NB4 (cell line): ENCODE results near the gene TLL2.
A peak's percentile ranks its signal among the peaks of the same experiment; 100 is the strongest.

Experiments
- DNase-seq: peaks from one replicate; pipeline ENCODE4 v3.0.0; 2010; ENCODE audit warnings: low read depth
- H3K4me3 ChIP-seq: one replicate; pipeline ENCODE4 v1.5.1; 2011; ENCODE audit warnings: mild to moderate bottlenecking, low read depth, low read length, moderate library complexity
- CTCF ChIP-seq: IDR thresholded peaks from one replicate; pipeline ENCODE4 v1.5.1; 2012; ENCODE audit warnings: low read depth, low read length
- MAX ChIP-seq: IDR thresholded peaks from 2 replicates; pipeline ENCODE4 v1.6.1; 2011; ENCODE audit warnings: low read depth, low read length
- MYC ChIP-seq: IDR thresholded peaks from 2 replicates; pipeline ENCODE4 v1.6.1; 2011; ENCODE audit warnings: low read depth, low read length
- POLR2A ChIP-seq: IDR thresholded peaks from 2 replicates; pipeline ENCODE4 v1.6.1; 2011; ENCODE audit warnings: mild to moderate bottlenecking; ENCODE audit not compliant: insufficient read length; ENCODE audit errors: extremely low read depth

TLL2 gene

GRCh38 chr10:96473866-96474265 is 39.9 kb downstream of the TLL2 start:
- TF ChIP-seq MAX (no peak), MYC (no peak), POLR2A (no peak), CTCF (no peak)
- DNase-seq, result no peak
- H3K4me3 ChIP-seq, result no peak overlapping the region

GRCh38 chr10:96470116-96470743 is 43.5 kb downstream of the TLL2 start:
- peak; percentile 60 for DNase-seq
- no peak overlapping the region for H3K4me3 ChIP-seq
- TF ChIP-seq POLR2A (no peak), MAX (peak; percentile 93), MYC (peak; percentile 65), CTCF (peak; percentile 79)

- DNase-seq, result no peak
- TF ChIP-seq CTCF, result no peak
- H3K4me3 ChIP-seq, result no peak overlapping the region
Measured at GRCh38 chr10:96468845-96469244, 44.9 kb downstream of the TLL2 start.

GRCh38 chr10:96465599-96465998 is 48.1 kb downstream of the TLL2 start:
- no peak for DNase-seq
- TF ChIP-seq MAX (no peak), CTCF (no peak), MYC (no peak), POLR2A (no peak)
- H3K4me3 ChIP-seq, result no peak overlapping the region

- H3K4me3 ChIP-seq, result no peak overlapping the region
- no peak for TF ChIP-seq MAX
- TF ChIP-seq CTCF, result no peak
- no peak for TF ChIP-seq POLR2A
- no peak for TF ChIP-seq MYC
- no peak for DNase-seq
Measured at GRCh38 chr10:96463562-96463961, 50.2 kb downstream of the TLL2 start.

GRCh38 chr10:96462606-96463151 is 51.0 kb downstream of the TLL2 start:
- no peak for DNase-seq
- TF ChIP-seq MYC (no peak), POLR2A (no peak), MAX (no peak), CTCF (no peak)
- no peak overlapping the region for H3K4me3 ChIP-seq
